H1 (cell line): Measurements from ENCODE around the gene ABLIM1. TPM values are rescaled to one million over a fixed set of nuclear protein-coding genes. Genes with fewer than 3 reads are reported as not detected.

Source experiments
- CBX5 ChIP-seq: fragments of 300-800, 300-1000 bp; sonication (generic); IDR thresholded peaks from 2 replicates; pipeline ENCODE4 v1.7.1; 2016; ENCODE audit warnings: antibody characterized with exemption, low read length, low read depth
- POLR2A ChIP-seq, 2 experiments: IDR thresholded peaks; 1 replicate in 1 of 2; 2 replicates in 1 of 2; pipeline ENCODE4 v1.6.1; 2011; ENCODE audit warnings: low read depth in 2 of 2, low read length in 2 of 2, mild to moderate bottlenecking in 2 of 2; ENCODE audit errors: control extremely low read depth in 1 of 2
- SRF ChIP-seq: IDR thresholded peaks from 2 replicates; pipeline ENCODE4 v1.6.1; 2011; ENCODE audit warnings: mild to moderate bottlenecking, low read depth, low read length, moderate library complexity
- polyA plus RNA-seq, 7 experiments: library from polyadenylated mRNA; depleted of rRNA in 3 of 7; stranded (reverse) in 5 of 7; unstranded in 2 of 7; fragments of >200 nt in 5 of 7; fragments of 200-250 nt in 2 of 7; gene quantifications; 1 replicate in 5 of 7; 2 replicates in 1 of 7; 4 replicates in 1 of 7; pipeline versions ENCODE4 v1.2.1 to v1.2.3, GENCODE V29; 2011 to 2013; ENCODE audit warnings: missing spikeins in 2 of 7, mixed read lengths in 2 of 7
- total RNA-seq: library from RNA; stranded (reverse); fragmentation: NEBNext Ultra II Directional; extraction: Animal tissue kit (Norgen Biotek cat#: 25700); gene quantifications from 2 replicates; pipeline ENCODE4 v1.2.1, GENCODE V29; 2021

ABLIM1 gene
- total and polyA plus RNA-seq, 2 of the 8 experiments (the other 6 are each of a cell fraction or from before 2014, with no cell fraction given): 51.2 to 51.7 TPM

DNA sequence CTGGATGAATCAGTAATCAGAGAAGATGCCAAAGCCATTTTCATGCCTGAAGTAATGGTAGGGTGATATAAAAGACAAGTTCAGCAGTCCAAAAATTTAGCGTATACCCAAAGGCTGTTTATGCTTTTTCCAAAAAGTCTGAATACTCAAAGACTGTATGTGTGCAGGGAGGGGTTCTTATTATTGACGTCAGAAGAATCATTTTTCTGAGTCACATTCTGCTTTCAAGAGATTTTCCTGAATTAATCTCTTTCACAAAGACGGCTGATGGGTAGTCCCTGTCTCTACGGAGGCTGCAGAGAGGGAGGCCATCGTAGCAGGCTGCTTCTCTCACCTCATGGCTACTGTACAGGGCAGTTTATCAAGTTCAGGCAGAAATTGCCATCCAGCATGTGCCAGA is 30.7 kb upstream of the ABLIM1 start (continued):
- TF ChIP-seq POLR2A (IDR thresholded peaks at IDR 0.05; ENCODE audit: control extremely low read depth in 1 of 2, low read depth in 2 of 2, low read length in 2 of 2): no peak
- no peak for TF ChIP-seq SRF
- no peak for TF ChIP-seq CBX5
